NOMO-1 treated with DMSO at 0.1 percent for 48 hours (cell line): ENCODE results near the gene UNK.

Experiments used
- DNase-seq: peaks from one replicate; lab custom pipeline; 2025; ENCODE audit not compliant: unreplicated experiment; lab: John Stamatoyannopoulos, UW

UNK gene

GRCh38 chr17:75819116-75819515 is 34.5 kb downstream of the UNK start:
- DNase-seq: no peak

GRCh38 chr17:75819678-75820077 is 35.1 kb downstream of the UNK start:
- no peak for DNase-seq

- DNase-seq: no peak
Observed at GRCh38 chr17:75820094-75821080, 35.8 kb downstream of the UNK start.

- DNase-seq: no peak
Observed at GRCh38 chr17:75821552-75821951, 36.9 kb downstream of the UNK start.

- no peak for DNase-seq
Observed at GRCh38 chr17:75822119-75822799, 37.7 kb downstream of the UNK start.

GRCh38 chr17:75822800-75823166 is 38.2 kb downstream of the UNK start:
- DNase-seq: no peak

GRCh38 chr17:75823257-75824041 is 38.8 kb downstream of the UNK start:
- no peak for DNase-seq

- DNase-seq: no peak
Observed at GRCh38 chr17:75824050-75824552, 39.5 kb downstream of the UNK start.

- no peak for DNase-seq
Observed at GRCh38 chr17:75824666-75825065, 40.1 kb downstream of the UNK start.

GRCh38 chr17:75825149-75825552 is 40.5 kb downstream of the UNK start:
- DNase-seq: no peak

GRCh38 chr17:75825748-75826370 is 41.3 kb downstream of the UNK start:
- DNase-seq: no peak

GRCh38 chr17:75826561-75827307 is 42.1 kb downstream of the UNK start:
- DNase-seq: no peak

- DNase-seq: peak; percentile 10
Observed at GRCh38 chr17:75827308-75828075, 42.9 kb downstream of the UNK start.

GRCh38 chr17:75828076-75828400 is 43.4 kb downstream of the UNK start:
- DNase-seq: no peak

- DNase-seq: no peak
Observed at GRCh38 chr17:75828741-75829140, 44.1 kb downstream of the UNK start.

- no peak for DNase-seq
Observed at GRCh38 chr17:75829747-75830146, 45.1 kb downstream of the UNK start.

GRCh38 chr17:75830164-75831031 is 45.8 kb downstream of the UNK start:
- DNase-seq: no peak

GRCh38 chr17:75831032-75831571 is 46.5 kb downstream of the UNK start:
- no peak for DNase-seq
